NCI-H524 (cell line): ENCODE data around the gene MKRN2.
"Not testable (repeated sequence)": the region's sequence is repeated elsewhere in the genome, so short reads cannot be mapped to it uniquely, and the experiment has no call there.

Experiments used
- DNase-seq, 2 experiments: peaks; one replicate each; lab custom pipeline; 2025; lab: John Stamatoyannopoulos, UW

Gene MKRN2

GRCh38 chr3:12630292-12630691 lies 73.4 kb downstream of the MKRN2 start:
- no peak for DNase-seq

- DNase-seq: not testable (repeated sequence)
Observed at GRCh38 chr3:12630843-12631242, 74.0 kb downstream of the MKRN2 start.

GRCh38 chr3:12632523-12632922 lies 75.6 kb downstream of the MKRN2 start:
- DNase-seq: no peak

GRCh38 chr3:12633108-12633507 lies 76.2 kb downstream of the MKRN2 start:
- DNase-seq: no peak
